Cortex of kidney (tissue), 1 donor: ENCODE measurements around the gene ATP2B2.
"Not testable (repeated sequence)": the region's sequence is repeated elsewhere in the genome, so short reads cannot be mapped to it uniquely, and the experiment has no call there.

Experiments
- DNase-seq: peaks from one replicate; lab custom pipeline; 2025; lab: John Stamatoyannopoulos, UW

The ATP2B2 gene

DNA sequence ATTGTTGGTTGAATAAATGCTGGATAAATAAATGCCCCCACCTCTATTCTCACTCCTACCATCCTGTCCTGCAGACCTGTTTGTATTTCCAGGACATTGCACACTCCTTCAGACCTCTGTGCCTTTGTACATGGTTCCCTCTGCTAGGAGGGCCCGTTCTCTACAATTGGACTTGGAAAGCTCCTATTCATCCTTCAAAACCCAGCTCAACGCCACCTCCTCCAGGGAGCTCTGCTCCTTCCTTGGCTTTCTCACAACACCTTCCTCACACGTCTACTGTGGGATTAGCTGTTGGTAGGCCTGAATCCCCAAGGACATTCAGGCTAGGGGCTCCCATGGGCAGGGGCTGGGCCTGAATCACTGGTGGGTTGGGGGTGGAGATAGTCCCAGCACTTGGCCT lies 105.8 kb downstream of the ATP2B2 start:
- DNase-seq, result no peak

DNA sequence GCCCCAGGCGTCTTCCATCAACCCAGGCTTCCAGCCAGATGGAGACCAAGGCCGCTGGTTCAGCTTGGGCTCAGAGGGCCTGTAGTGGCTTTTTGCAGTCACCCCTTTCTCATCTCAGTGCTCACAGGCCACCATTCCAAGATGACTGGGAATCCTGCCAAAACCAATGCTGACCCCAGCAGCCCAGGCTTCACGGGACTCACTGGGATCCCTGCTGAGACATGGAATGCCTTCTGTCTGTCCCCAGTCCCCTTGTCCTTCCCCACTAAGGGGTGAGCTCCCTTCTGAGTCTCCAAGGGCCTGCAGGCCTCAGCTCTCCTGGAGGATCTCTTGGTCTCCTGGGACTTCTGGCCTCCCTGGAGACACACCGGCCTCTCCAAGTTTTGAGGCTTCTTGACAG lies 107.0 kb downstream of the ATP2B2 start:
- no peak for DNase-seq

DNA sequence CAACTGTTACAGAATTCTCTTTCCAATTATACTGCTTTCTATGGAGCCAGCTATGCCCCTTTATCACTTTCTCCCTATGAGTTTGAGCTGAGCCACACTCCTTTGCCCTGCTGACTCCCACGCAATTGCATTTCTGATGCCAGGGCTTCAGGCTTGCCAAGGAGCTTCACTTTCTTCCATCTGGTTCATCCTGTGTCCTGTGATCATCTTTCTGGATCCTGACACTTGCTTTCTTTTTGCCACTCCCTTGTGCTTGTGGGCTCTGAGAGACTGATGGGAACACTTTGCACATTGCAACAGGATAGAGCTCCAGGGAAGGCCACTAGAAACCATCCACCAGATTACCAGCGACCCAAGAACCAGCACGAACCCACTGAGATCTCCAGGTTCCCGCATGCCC lies 107.5 kb downstream of the ATP2B2 start:
- no peak for DNase-seq

DNA sequence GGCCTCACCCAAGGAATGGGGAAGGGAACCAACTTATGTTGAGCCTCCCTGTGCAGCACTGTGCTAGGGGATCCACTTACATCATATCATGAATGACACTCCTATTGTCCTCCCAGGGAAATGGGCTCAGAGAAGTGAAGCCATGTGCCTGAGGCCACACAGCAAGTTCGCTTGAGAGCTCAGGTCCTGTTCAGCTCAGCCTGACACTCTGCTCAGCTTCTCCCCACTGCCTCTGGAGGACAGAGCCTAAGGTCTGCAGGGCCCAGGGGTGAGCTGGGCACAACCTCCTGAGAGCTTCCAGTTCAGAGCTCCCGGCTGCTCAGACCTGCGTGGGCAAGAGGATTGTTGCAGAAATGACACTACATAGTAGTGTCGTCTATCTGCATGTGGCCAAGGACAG lies 108.5 kb downstream of the ATP2B2 start:
- DNase-seq, result no peak

DNA sequence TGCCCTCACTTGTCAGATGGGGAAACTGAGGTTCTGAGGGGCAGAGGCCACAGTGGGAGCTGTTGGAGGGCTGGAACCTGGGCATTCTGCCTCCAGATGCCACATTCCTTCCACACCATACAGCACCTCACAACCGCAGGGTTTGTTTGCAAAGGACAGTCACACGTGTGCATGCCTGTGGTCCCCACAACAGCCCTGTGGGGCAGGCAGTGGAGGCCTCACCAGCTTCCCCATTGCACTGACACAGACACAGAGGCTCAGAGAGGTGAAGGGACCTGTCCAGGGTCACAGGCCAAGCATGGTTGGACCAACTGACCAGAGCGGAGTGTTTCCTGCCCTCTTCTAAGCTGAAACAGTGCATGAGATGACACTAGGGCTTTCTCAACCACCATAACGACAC lies 109.3 kb downstream of the ATP2B2 start:
- DNase-seq, result no peak

DNA sequence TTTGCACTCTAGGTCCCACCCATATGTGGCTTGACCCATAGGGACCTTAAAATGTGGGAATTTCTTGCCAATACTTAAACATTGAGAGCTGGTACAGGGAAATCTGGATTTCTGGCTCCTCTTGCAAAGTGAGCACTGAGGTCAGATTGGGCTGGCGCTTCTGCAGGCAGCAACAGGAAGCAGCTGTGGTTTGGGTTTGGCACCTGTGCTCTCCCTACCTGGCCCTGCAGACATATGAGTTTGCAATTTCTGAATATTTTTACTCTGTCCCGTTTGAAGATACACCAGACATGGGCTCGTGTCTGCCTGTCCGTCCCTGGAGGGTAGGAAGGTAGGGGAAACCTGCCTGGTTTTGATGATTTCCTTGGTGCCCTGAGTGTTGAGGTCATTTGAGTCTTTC lies 109.7 kb downstream of the ATP2B2 start:
- no peak for DNase-seq

DNA sequence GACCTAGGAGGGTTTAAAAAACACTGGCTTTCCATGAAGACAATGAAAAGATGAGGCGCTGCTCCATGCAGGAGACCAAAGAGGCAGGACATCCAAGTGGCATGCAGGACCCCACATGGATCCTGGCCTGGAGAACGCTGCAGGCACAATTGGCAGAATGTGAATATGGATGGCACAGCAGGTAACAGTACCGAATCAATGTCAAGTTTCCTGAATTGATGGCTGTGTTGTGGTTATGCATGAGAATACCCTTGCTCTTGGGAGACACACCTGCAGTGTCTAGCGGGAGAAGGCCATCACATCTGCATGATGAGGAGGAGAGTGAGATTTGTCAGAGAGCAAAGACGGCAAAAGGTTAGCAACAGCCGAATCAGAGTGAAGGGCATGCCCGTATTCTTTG lies 110.2 kb downstream of the ATP2B2 start:
- DNase-seq, result no peak

DNA sequence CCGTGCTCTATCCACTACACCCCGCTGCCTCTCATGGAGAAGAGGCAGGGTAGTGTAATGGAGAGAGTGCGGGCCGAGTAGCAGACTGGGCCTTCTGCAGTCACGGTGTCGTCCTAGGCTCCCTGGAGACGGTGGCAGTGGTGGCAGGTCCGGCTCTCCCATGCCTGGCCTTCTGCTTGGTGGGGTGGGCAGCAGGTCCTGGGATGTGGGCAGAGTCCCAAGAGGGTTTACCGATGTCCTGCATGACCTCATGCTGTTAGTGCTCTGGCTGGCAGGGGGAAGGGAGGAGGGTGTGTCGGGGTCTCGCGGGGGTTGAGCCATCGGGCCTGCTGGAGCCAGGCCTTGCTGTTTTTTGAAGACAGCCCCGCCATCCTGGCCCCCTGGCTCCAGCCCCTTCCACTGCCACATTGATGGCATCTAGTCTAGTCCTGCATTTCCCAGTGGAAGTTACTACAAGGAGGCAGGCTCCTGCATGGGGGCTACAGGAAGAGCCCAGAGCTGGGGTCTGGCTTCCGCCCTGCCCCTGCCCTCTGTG lies 110.8 kb downstream of the ATP2B2 start:
- no peak for DNase-seq

DNA sequence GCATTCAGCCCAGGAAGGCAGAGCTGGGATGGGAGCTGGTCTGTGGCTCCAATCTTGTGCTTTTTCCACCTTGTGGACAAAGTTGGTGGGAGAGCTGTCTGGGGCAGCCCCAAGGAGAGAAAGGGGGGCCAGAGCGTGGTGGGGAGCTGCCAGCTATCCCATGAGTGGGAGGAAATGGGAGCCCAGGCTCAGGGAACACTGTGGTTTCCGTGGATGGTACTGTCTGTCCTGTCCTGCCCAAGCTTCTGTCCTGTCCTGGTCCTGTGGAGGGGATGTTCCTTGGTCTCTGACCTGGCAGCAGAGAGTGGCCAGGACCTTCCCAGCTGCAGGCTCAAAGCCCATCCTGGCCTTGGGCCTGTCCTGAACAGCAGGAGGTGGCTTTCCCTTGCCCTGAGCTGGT lies 111.9 kb downstream of the ATP2B2 start:
- DNase-seq, result no peak

DNA sequence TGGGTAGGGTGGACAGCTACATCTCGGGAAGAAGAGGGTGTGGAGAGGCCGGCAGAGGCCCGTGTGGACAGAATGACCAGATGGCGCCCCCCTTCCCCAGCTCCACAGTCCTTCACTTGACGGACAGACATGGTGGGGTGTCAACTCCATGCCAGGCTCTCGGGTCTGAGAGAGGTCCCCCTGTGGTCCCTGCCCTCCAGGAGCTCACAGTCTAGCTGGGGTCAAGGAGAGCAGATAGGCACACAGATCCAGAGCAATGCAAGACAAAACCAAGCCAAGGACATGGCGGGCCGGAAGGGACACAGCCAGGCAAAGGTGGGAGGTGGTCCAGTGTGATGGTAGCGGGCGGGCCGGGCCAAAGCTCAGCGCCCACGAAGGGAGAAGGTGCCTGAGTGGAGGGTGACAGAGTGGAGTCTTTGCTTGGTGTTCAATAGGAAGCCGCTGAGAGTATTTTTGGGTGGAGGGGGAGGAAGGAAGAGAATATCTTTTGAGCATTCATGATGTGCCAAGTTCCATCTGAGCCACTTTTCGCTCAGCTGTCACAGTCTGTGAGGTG lies 112.4 kb downstream of the ATP2B2 start:
- DNase-seq, result no peak

DNA sequence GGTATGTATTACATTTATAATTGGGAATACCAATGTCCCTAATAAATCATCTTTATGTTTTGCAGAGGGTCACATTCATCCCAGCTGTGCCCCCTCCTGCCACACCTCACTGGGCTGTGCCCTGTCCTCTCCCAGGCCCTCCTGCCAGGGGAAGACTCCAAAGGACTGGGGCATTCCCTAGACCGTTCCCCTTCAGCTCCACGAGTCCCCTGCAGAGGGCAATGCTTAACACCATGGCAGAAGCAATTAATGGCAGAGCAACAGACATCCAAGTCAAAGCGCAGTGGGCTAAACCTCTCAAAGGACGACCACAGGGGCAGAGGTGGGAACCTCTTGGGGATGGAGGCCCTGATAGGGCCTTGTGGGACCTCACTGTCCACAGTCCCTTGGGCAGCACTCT lies 113.1 kb downstream of the ATP2B2 start:
- DNase-seq, result no peak

DNA sequence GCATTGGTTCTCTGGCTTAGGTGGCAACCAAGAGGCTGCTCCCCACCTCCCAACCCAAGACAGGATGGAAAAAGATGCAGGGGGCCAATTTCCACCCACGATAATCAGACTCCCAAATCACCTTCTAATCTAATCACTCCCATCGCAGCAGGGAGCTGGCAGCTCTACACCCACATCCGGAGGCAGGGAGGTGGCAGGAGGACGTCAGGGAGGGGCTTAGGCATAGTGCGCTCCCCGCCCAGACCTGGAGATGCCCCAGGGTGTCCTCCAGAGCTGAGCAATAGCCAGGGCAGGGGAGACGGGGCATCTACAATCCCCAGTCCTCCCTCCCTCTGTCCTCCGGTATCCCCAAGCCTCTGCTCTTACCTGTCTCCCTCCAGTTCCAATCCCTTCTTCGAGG lies 114.0 kb downstream of the ATP2B2 start:
- DNase-seq, result no peak

DNA sequence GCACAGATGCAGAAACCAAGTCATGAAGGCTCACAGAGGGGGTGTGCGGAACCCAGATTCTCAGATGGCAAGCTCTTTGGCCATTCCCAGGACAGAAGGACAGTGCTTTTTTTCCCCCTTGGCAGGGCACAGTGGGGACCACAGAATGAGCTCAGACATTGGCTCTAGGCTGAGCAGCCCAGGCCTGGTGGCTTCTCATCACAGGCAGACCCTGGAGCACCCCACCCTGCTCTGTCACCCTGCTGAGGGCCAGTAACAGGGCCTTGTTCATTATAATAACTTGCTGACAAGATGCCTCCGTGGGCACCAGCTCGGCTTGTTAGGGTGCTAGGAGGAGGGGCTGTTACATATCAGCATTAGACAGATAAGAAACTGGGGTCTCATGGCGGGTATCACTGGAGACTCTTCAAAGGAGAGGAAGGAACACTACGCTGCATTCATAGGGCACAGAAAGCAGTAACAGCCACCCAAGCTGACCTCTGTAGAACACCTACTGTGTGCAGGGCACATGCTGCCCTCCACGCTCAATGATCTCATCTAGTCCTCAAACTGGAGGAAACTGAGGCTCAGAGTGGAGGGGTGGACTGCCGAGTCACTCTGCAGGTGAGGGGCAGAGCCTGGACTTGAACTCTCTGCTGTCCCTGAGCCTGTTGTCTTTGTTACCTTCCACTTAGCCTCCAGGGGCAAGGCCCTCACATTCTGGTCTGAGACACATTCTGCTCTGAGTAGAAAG lies 114.6 kb downstream of the ATP2B2 start:
- no peak for DNase-seq

DNA sequence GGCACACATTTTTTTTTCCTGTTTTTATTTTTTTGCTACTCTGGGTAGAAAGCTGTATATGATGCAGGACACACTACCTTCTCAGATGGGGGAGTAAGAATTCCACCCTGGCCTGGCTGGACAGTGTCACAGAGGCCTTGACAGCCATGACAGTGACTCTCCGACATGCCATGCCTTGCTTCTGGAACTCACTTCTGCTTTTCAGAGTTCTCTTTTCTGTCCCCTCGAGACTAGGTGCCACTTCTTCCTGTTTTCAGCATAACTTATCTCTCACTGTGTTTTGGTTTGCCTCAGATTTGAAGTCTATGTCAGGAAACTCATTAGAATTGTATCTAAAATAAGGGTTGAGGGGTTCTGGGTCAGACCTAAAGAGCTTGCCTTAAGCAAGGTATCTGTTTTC lies 115.4 kb downstream of the ATP2B2 start:
- no peak for DNase-seq

DNA sequence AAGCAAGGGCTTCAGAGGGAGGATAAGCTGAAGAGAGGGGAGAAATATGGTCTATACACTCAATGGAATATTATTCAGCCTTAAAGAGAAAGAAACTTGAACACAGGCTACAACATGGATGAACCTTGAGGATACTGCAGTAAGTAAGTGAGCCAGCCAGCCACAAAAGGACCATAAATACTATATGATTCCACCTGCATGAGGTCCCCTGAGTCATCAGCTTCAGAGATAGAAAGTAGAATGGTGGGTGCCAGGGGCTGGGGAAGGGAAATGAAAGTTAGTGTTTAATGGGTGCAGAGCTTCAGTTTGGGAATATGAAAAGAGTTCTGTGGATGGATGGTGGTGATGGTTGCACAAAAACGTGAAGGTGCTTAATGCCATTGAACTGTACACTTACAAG lies 116.0 kb downstream of the ATP2B2 start:
- no peak for DNase-seq

DNA sequence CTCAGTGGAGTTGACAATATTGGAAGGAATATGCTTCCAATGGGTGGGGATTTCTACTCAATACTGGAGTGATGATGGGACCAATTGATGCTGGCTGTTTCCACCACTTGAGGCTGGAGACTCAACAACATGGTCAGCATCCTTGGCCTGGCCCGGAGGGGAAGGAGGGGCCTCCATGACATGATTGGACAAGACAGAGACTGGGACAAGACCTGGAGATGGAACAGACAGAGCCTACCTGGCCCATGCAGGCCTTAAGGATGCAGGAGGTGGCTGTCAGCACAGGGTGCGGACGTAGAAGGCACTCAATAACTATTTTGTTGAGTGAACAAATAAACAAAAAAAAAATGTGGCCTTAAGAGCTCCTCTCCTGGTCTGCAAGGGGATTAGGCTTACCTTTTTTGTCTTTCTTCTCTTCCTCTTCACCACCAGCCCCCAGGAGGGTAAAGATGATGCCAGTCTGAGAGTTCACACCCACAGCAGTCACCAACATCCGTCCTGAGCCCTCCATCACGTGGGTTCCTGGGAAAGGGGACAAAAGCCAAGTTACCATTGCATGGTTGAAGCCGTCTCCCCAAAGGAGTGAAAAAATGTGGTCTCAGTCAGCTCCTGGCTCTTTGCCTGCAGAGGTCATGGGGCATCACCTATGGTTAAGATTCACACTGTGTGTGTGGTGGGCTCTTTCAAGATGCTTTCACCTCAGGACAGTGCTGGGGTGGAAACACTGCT lies 117.3 kb downstream of the ATP2B2 start:
- DNase-seq, result no peak

DNA sequence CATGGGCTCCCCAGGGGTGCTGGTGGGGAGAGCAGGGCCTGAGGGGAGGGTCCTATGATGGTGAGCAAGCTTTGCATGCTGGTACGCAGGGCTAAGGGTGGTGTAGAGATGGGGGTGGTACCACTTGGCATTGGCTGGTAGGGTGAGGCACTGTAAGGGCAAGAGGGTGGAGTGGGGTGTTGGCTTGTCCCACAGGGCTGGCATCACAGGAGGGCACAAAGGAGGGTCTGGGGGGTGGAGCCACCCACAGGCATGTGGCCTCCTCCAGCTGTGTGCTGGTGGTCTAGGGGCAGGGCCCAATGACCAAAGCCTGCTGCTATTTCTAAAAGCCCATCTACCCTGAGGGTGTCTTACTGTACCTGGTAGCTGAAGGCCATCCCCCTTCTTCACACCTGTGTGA lies 119.3 kb downstream of the ATP2B2 start:
- DNase-seq, result no peak

DNA sequence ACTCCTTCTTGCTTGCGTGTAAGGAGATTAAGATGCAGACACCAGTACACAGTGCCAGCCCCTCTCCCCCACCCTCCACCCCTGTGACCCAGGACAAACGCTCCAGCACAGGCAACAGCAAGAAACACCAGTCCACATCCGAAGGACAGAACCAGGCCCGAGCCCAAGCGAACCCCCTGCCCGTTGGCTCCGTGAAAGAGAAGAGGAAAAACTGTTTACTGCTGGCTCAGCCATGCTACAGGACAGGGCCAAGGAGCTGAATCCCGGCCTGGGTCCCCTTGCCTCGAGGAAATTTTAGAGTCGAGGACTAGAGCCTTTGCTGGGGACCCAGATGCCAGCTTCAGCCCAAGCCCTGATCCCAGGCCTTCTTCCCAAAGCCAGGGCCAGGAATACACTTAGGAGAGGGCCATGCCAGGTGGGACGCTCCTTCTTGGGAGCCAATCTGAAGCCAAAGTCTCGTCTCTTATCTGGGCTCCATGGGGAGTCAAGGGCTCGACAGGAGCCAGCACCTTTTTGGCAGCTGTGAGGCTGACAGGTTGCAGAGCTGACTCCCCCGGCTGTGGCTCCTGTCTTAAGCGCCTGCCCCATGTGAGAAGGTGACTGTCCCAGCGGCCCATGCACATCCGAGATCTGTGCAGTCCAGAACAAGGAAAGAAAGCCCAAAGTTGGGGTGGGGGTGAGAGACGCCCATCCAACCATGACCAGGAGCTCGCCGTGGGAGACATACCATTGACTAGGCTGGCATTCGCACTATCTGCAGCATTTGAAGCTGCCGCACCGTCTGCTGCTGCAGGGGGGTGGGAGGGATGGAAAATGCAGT lies 120.6 kb downstream of the ATP2B2 start:
- no peak for DNase-seq

DNA sequence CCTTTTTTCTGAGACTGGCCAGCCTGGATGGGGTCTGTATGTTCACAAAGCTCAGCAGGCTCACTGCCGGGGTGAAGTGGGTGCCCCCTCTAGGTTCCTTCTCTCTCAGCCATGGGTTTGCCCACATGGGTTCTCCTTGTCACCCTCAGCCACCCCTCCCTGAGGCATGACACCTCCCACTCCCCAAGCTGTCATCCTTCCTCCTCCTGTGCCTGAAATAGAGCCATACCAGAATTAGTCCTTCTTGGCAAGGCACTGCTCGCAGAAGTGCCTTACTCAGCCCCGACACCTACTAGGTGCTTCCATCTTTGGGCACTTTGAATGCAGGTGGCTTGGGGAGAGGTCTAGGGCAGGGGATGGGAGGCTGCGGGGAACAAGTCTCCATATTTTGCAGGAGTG lies 121.5 kb downstream of the ATP2B2 start:
- no peak for DNase-seq

DNA sequence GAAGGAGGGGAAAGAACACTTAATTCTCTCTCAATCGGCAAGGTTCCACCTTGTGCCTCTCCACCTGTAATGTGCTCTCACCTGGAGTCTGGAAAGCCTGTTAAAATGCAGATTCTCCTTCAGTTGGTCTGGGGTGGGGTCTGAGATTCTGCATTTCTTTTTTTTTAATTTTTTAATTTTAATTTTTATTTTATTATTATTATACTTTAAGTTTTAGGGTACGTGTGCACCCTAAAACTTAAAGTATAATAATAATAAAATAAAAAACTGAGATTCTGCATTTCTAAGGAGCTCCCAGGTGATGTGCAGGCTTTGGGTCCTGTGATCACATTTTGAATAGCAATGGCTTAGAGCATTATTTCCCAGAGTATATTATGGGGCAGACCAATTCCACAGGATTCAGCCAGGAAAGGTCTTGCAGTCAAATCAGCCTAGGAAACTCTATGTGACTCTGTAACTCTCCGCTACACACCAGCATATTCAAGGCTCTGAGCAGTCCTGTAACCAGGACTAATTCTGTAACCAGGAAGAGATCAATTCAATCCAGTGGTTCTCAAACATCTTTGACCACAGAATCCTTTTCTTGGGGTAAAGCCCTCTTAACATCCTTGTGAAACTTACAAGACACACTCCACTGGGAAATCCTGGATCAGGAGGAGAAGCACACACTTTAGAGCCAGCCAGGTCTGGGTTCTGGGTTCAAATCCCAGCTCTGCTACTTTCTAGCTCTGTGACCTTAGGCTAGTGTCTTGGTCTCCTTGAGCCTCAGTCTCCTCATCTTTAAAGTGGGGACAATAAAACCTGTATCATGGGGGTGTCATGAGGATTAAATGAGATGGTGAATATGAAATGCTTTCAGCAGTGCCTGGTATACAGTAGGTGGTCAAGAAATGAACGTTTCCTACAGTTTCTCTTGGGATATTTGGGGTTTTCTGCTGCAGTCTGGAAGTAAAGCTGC lies 122.2 kb downstream of the ATP2B2 start:
- no peak for DNase-seq

DNA sequence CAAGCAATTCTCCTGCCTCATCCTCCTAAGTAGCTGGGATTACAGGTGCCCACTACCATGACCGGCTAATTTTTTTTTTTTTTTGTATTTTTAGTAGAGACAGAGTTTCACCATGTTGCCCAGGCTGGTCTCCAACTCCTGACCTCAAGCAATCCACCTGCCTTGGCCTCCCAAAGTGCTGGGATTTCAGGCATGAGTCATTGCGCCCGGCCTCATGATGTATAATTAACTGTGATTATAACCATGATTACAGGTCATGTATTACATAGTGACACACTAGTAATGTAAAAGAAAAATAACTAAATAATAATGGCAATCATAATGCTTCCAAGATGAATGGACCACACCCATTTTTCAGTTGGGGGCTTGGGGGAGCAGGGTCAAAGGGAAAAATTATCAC lies 122.9 kb downstream of the ATP2B2 start:
- not testable (repeated sequence) for DNase-seq
